ENCODE measurements around the gene GRN. TPM values are rescaled to one million over a fixed set of nuclear protein-coding genes. Genes with fewer than 3 reads are reported as not detected.

The GRN gene
- polyA plus RNA-seq (ENCODE audit: insufficient read length in 3 of 3), result 100 to 1,000 TPM; 209 to 258 (median 221) TPM

GRCh38 chr17:44344939-44345453 is at the start of gene GRN:
Gene GRN (plus strand): TSS chr17:44345302. CDS start chr17:44349165, 3,863 bp downstream.
- DNase-seq (ENCODE audit: low read depth in 3 of 3, low spot score in 2 of 3), result peak; percentile 96 to 99 (median 98)

- DNase-seq (ENCODE audit: low read depth in 3 of 3, low spot score in 2 of 3), result no peak
Observed at GRCh38 chr17:44297975-44298374, 47.1 kb upstream of the GRN start.

- DNase-seq (ENCODE audit: low read depth in 3 of 3, low spot score in 2 of 3), result no peak
Observed at GRCh38 chr17:44304651-44305050, 40.5 kb upstream of the GRN start.

- no peak for DNase-seq (ENCODE audit: low read depth in 3 of 3, low spot score in 2 of 3)
Observed at GRCh38 chr17:44307387-44308186, 37.5 kb upstream of the GRN start.

GRCh38 chr17:44308320-44308818 is 36.7 kb upstream of the GRN start, which contains the start of gene RUNDC3A:
Gene RUNDC3A (plus strand): TSS chr17:44308601. CDS start chr17:44308833, 232 bp downstream.
- peak in 2 of 3 donors; percentile 80 to 83 for DNase-seq (ENCODE audit: low read depth in 3 of 3, low spot score in 2 of 3)

- no peak for DNase-seq (ENCODE audit: low read depth in 3 of 3, low spot score in 2 of 3)
Observed at GRCh38 chr17:44308865-44309264, 36.2 kb upstream of the GRN start.

GRCh38 chr17:44309472-44309871 is 35.6 kb upstream of the GRN start:
- no peak for DNase-seq (ENCODE audit: low read depth in 3 of 3, low spot score in 2 of 3)

GRCh38 chr17:44310188-44310587 is 34.9 kb upstream of the GRN start:
- no peak for DNase-seq (ENCODE audit: low read depth in 3 of 3, low spot score in 2 of 3)

GRCh38 chr17:44310609-44311376 is 34.3 kb upstream of the GRN start:
- DNase-seq (ENCODE audit: low read depth in 3 of 3, low spot score in 2 of 3), result no peak

GRCh38 chr17:44311562-44312181 is 33.4 kb upstream of the GRN start:
- no peak for DNase-seq (ENCODE audit: low read depth in 3 of 3, low spot score in 2 of 3)

- DNase-seq (ENCODE audit: low read depth in 3 of 3, low spot score in 2 of 3), result no peak
Observed at GRCh38 chr17:44312396-44313104, 32.6 kb upstream of the GRN start.

- DNase-seq (ENCODE audit: low read depth in 3 of 3, low spot score in 2 of 3), result no peak
Observed at GRCh38 chr17:44314031-44314430, 31.1 kb upstream of the GRN start.

GRCh38 chr17:44314524-44314868 is 30.6 kb upstream of the GRN start:
- no peak for DNase-seq (ENCODE audit: low read depth in 3 of 3, low spot score in 2 of 3)

GRCh38 chr17:44314869-44315661 is 30.0 kb upstream of the GRN start:
- no peak for DNase-seq (ENCODE audit: low read depth in 3 of 3, low spot score in 2 of 3)

GRCh38 chr17:44315760-44316731 is 29.1 kb upstream of the GRN start:
- no peak for DNase-seq (ENCODE audit: low read depth in 3 of 3, low spot score in 2 of 3)

GRCh38 chr17:44317545-44317944 is 27.6 kb upstream of the GRN start:
- no peak for DNase-seq (ENCODE audit: low read depth in 3 of 3, low spot score in 2 of 3)

- DNase-seq (ENCODE audit: low read depth in 3 of 3, low spot score in 2 of 3), result no peak
Observed at GRCh38 chr17:44318077-44318892, 26.8 kb upstream of the GRN start.
